ENCODE results near the gene FOXN4.

The FOXN4 gene

GRCh38 chr12:109291521-109292341 is 17.4 kb downstream of the FOXN4 start:
- no peak for TF ChIP-seq CTCF (IDR thresholded peaks at IDR 0.05; ENCODE audit: control extremely low read depth, extremely low read depth, low read depth, missing control alignments)
- ChIA-PET CTCF (interaction anchor here (1.0 kb wide), 1 partner anchor 9 kb away, joined by 3 read pairs; no protein-coding TSS in a partner anchor), POLR2A (no interaction called here)
- DNase-seq (ENCODE audit: extremely low spot score), result no peak

DNA sequence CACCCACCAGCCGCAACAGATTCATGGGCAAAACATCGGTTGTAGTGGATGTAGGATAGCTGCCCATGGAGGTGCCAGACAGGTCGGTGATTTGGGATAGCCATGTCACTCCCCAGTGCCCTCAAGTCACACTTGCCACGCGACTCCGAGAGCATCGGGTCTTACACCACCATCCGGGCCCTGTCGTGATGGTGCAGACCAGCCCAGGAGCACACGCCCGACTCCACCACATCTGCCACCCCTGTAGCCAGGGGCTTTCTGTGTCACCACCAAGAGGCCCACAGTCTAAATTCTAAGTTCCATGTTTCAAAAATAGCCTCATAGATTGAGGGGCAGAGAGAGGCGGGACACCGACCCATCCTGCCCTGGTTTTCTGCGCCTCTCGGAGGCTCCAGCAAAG is 18.0 kb downstream of the FOXN4 start:
- TF ChIP-seq CTCF (IDR thresholded peaks at IDR 0.05; ENCODE audit: control extremely low read depth, extremely low read depth, low read depth, missing control alignments), result no peak
- ChIA-PET CTCF (no interaction called here), POLR2A (no interaction called here)
- no peak for DNase-seq (ENCODE audit: extremely low spot score)

DNA sequence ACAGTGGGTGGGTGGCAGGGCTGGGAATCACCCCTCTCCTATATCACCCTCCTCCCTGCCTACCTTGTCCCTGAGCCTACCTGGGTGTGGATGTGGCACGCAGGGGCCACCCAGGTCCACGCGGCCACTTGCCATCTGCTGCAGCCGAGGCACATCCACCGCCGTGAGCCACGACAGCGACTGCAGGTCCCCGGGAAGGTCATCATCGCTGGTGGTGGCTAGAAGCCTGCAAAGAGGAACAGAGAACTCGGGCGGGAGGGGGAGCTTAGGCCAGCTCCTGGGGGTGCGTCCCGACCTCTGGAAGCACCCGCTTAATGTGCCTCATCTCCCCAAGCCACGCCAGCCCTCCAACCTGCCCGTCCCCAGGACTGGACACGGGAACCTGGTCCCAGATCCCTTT is 19.0 kb downstream of the FOXN4 start:
- no peak for TF ChIP-seq CTCF (IDR thresholded peaks at IDR 0.05; ENCODE audit: control extremely low read depth, extremely low read depth, low read depth, missing control alignments)
- ChIA-PET CTCF (no interaction called here), POLR2A (no interaction called here)
- no peak for DNase-seq (ENCODE audit: extremely low spot score)

- ChIA-PET POLR2A (no interaction called here), CTCF (no interaction called here)
- TF ChIP-seq CTCF (IDR thresholded peaks at IDR 0.05; ENCODE audit: control extremely low read depth, extremely low read depth, low read depth, missing control alignments), result no peak
- no peak for DNase-seq (ENCODE audit: extremely low spot score)
These were observed 19.5 kb downstream of the FOXN4 start for GRCh38 chr12:109289551-109289950.

DNA sequence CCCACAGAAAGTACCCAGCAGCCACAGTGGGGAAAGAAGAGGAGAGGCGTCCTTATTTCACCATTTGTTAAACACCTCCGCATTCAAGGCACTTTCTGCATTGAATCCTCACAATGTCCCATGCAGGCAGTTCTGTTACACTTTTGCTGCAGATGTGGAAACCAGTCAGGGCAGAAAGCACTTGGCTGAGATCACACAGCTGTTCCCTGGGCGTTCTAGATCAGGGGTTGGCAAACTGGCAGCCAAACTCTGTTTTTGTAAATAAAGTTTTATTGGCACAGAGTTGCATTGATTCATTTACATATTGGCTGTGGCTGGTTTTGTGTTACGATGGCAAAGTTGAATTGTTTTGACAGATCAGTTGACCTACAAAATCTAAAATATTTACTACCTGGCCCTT is 20.1 kb downstream of the FOXN4 start:
- no peak for TF ChIP-seq CTCF (IDR thresholded peaks at IDR 0.05; ENCODE audit: control extremely low read depth, extremely low read depth, low read depth, missing control alignments)
- no peak for DNase-seq (ENCODE audit: extremely low spot score)
- CTCF ChIA-PET, result no interaction called here
- POLR2A ChIA-PET, result no interaction called here

DNA sequence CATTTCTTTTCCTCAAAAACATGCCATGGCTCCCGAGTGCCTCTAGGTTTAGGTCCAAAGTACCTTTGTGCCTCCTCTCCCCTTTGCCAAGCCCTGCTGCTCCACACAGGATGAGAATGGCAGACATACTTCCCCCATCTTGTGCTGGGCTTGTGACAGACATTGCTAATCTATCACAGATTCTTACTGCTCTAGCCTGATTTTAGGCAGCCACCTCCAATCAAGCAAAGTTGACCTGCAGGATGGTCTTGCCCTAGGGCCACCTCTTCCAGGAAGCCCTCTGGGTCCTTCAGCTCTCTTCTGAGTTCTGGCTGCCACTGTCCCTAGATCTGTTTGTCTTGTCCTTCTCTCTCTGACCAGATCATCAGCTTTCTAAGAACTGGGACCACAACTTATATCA is 20.5 kb downstream of the FOXN4 start:
- no peak for TF ChIP-seq CTCF (IDR thresholded peaks at IDR 0.05; ENCODE audit: control extremely low read depth, extremely low read depth, low read depth, missing control alignments)
- CTCF ChIA-PET, result no interaction called here
- POLR2A ChIA-PET, result no interaction called here
- DNase-seq (ENCODE audit: extremely low spot score), result no peak
